UCSD-AML1 (cell line): ENCODE measurements around the gene NCDN.

Source experiments
- DNase-seq: peaks from one replicate; lab custom pipeline; 2025; ENCODE audit not compliant: unreplicated experiment; lab: John Stamatoyannopoulos, UW

Gene NCDN, protein sequence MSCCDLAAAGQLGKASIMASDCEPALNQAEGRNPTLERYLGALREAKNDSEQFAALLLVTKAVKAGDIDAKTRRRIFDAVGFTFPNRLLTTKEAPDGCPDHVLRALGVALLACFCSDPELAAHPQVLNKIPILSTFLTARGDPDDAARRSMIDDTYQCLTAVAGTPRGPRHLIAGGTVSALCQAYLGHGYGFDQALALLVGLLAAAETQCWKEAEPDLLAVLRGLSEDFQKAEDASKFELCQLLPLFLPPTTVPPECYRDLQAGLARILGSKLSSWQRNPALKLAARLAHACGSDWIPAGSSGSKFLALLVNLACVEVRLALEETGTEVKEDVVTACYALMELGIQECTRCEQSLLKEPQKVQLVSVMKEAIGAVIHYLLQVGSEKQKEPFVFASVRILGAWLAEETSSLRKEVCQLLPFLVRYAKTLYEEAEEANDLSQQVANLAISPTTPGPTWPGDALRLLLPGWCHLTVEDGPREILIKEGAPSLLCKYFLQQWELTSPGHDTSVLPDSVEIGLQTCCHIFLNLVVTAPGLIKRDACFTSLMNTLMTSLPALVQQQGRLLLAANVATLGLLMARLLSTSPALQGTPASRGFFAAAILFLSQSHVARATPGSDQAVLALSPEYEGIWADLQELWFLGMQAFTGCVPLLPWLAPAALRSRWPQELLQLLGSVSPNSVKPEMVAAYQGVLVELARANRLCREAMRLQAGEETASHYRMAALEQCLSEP

DNA sequence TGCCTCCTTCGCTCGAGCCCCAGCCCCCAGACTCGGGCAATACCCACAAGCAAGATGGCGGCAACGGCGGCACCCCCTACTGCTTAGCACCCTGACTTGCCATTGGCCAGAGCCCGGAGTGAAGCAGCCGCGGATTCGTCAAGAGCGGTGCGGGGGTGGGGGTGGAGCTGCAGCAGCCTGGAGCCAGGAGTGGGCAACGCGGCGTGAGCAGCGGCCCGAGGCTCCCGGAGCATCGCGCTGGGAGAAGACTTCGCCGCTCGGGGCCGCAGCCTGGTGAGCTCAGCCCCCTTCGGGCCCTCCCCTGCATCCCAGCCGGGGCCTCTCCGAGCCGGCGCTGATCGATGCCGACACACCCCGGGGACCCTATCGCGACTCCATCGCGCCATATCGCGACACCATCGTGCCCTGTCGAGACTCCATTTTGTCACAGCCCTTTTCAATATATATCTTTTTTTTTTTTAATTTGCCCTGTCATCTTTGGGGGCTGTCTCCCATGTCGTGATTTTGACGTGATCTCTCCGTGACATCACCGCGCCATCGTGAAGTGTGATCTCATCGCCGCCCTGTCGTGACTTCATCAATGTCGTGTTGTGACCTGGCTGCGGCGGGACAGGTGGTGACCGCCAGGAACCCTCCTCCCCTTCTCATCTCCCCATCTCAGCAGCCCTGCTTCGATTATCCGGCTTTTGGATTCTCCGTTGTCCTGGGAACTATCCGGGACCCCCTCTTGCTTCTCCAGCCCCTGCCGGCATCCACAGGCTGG lies at the start of gene NCDN:
Gene NCDN, plus strand, starts transcription at position 189 of the 763 bp plus-strand sequence. Its CDS starts 392 bp downstream, at position 581.
- peak; percentile 96 for DNase-seq

DNA sequence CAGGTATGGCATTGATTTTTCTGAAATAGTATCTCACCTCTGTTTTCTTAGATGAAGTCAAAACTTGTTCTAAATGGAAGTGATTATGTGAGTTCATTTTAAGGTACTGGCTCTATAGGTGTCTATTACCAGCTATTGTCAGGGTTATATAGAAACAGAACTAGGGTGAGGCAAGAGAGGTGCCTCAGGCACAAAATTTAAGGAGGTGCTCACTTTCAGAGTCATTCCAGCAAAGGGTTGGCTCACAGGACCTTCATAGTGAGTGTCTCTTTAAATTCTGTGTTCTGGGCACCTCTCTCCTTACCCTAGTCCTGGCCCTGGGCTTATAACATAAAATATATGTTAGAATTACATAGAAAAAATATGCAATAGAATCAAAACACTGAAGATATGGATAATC lies 49.7 kb upstream of the NCDN start:
- no peak for DNase-seq

DNA sequence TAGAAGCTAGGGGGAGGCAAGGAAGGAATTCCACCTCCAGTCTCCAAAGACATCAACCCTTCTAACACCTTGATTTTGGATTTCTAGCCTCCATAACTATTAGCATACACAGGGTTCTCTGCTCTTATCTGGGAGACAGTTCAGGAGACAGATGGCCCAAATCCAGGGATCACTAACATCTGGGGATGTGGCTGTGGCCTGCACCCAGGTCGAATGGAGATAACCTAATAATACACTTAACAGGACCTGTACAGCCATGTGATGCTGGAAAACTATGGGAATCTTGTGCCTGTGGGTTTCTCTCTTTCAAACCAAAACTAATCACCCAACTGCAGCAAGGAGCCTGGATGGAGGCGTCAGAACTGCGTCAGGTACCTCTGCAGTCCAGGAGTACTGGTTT lies 48.0 kb upstream of the NCDN start:
- no peak for DNase-seq

DNA sequence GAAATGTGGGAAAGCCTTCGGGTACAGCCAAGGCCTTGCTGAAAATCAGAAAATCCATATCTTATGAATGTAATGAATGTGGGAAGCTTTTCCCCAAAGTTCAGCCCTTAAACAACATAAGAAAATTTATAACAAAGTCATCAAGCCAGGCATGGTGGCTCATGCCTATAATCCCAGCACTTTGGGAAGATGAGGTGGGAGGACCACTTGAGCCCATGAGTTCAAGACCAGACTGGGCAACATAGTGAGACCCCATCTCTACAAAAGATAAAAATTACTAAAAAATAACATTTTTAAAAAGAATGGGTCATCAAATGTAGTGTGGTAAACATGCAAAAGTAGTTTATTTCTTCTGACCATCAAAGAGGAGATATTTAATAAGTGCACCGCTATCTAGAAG lies 46.3 kb upstream of the NCDN start:
- no peak for DNase-seq

DNA sequence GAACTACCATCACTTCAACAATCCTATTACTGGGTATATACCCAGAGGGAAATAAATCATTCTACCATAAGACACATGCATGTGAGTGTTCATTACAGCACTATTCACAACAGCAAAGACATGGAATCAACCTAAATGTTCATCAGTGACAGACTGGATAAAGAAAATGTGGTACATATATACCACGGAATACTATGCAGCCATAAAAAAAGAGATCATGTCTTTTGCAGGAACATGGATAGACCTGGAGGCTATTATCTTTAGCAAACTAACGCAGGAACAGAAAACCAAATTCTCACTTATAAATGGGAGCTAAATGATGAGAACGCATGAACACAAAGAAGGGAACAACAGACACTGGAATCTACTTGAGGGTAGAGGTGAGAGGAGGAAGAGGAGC lies 39.4 kb upstream of the NCDN start:
- no peak for DNase-seq

DNA sequence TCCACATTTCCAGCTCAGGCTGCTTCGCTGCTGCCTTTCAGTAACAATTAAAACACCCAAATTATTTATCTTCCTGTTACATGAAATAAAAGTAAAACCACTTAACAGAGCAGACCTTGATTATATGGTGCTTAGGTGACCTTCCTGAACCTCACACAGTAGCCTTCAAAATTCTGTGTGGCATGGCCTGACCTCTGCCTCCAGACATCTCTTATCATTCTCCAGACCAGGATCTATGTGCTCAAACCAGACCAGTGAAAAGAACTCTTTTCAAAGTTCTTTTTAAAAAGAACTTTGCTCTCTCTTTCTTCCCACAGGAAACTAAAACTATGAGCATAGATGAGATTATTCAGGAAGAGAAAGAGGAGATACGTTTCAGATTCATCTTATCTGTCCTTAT lies 38.2 kb upstream of the NCDN start:
- DNase-seq, result no peak

DNA sequence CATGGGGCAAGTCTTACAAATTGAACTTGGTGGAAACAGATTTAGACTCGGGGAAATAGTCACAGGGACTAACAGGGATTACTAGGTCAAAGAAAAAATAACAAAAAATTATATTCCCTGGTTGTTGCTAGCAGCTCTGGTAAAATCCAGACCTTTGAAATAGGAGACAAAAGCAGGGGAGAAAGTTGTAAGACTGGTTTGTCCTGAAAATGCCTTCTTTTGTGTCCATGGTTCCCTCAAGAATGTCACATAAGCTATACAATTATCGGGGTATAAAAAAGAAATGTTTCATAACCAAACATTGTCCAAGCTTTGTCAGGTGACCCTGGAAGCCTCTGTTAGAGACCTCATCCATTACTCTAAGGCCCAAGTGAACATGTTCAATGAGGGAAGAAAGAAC lies 33.5 kb upstream of the NCDN start:
- DNase-seq, result no peak

DNA sequence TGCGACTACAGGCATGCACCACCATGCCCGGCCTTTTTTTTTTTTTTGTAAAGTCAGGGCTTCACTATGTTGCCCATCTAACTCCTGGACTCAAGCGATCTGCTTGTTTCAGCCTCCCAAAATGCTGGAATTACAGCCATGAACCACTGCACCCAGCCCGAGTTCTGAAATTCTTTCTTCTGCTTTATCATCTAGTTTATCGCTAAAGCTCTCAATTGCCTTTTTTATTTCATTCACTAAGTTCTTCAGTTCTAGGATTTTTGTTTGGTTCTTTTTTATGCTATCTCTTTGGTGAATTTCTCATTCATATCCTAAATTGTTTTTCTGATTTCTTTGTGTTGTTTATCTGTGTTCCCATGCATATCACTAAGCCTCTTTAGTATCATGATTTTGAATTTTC lies 27.4 kb upstream of the NCDN start:
- no peak for DNase-seq

DNA sequence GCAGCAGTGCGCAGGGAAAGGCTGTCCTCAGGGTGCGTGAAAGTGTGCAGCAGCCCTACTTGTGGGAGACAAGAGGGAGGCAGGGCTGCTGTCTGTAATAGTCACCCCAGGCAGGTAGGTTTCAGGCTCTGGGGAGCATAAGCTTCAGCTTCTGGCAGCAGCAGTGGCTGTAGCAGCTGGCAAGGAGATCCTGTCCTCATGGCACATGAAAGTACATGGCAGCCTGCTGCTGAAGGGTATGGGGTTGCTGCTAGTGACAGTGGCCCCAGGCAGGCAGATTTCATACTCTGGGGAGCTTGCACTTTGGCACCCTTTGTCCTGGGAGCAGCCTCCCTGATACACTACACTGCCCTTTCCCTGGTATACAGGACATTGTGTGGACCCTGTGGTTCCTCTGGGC lies 26.7 kb upstream of the NCDN start:
- DNase-seq, result no peak

DNA sequence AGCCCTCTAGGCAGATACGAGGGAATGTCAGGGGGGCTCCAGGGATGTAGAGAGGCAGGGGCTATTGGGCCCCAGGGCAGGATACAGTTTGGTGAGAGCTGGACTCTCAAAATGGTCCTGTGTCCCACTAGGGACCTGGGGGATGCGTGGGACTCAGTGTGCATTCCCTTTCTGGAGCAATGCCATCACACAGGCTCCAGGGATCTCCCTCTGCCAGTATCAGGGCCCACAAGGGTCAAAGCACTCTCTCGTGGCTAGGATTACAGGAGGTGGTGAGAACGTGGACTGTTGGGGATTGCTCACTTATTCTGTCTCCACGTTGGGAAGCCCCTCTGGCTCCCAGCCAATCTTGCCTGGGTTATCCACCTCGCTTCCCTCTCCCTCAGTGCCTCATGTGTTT lies 26.2 kb upstream of the NCDN start:
- DNase-seq, result no peak

DNA sequence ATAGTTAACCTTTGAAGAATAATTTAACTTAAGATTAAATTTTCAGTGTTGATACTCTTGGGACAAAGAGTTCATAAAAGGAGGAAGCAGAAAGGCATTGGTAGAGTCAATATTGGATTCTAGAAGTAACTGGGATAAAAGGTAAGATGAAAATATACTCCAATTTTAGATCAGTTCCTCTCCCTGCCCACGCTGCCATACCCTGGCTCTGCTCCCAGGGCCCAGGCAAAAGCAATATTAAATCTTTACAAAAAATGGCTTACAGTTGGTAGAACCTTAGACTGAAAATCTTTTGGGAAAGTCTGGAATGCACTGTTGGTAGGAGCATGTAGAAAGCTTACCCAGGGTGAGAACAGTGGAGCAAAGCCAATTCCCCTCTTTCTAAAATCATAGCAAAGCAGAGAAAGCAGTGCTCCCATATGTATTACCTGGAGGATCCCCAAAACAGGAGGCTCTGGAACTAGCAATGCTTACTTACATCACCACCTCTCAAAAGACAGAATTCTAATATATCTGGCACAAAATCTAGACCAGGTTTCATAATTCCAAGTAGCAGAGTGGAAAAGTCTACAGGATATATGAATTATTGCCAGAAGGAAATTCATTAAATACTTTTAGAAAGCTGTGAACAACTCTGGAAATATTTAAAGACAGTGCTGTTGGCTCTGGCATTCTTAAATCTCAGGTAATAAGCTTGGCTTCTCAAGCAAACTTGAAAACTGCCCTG lies 24.9 kb upstream of the NCDN start:
- no peak for DNase-seq

DNA sequence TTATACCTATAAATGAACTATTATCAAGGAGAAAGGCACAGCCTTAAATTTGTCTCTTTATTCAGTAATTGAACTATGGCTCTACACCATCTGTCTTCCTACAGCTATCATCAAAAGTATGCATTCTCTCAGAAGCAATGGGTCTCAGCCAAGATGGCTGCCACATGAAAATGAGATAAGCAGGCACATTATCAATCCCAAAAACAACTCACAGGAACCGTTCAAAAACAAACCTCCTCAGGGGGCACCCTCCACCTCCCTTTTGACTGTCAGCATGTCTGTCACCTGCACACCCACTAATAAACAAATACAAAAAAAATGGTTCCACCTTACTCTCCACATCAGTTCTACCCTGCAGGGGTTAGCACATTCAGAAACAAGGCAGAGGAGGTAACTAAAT lies 24.0 kb upstream of the NCDN start:
- no peak for DNase-seq

DNA sequence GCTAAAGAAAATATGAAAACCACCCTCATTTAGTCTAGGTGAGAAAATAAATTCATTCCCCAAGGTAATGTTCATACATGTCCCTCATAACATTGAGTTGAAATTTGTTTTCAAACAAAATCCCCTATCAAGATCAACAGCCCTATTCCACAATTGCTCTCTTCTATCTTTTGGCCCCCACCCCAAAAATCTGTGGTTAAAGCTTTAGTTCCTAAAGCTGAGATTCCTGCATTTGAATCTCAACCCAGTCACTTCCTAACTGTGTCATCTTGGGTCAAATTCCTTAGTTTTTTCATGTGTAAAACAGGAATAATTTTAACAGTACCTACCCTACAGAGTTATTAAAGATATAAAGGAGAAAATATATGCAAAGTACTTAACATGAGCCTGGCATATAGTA lies 22.4 kb upstream of the NCDN start:
- DNase-seq, result no peak

DNA sequence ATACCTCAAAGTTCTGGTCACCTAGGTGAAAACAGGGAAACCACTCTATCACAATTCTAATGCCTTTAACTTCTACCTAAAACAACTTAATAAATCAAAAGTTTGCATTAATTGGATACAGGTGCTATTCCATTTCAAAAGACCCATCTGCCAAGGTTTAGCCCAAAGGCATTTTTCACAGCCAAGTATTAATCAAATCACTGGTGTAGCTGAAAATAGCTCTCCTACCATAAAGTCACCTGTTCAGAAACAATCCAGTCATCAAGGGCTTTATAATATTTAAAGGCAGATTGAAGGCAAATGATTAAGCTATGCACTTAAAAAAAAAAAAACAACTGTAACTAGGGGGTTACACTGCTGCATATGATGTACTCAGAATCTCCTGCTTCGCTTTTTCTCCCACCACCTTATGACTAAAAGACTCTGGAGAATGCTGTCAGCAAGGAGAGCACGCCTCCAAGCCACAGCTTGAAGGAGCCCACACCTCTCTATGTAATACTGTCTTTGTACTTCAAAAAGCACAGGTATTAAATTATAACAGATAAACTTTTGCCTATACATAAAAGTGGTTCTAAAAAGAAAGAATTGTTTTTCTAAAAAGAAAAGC lies 20.9 kb upstream of the NCDN start:
- no peak for DNase-seq

DNA sequence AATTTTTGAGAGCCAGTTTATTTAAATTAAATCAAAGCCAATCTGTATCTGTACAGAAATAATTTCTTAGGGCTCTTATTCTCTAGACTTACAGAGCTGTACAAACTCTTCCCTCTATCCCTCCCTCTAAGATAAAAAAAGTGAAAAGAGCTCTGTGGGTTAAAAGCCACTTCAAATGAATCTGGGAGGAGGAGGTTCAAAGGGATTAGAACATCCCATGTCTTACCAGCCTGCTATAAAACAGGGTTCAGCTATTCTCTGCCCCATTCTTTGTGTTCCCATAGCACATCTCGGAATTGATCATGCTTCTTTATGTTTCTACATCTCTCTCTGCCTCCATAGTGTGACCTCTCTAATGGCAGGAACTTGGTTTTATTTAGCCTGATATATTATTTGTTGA lies 19.8 kb upstream of the NCDN start:
- DNase-seq, result no peak

DNA sequence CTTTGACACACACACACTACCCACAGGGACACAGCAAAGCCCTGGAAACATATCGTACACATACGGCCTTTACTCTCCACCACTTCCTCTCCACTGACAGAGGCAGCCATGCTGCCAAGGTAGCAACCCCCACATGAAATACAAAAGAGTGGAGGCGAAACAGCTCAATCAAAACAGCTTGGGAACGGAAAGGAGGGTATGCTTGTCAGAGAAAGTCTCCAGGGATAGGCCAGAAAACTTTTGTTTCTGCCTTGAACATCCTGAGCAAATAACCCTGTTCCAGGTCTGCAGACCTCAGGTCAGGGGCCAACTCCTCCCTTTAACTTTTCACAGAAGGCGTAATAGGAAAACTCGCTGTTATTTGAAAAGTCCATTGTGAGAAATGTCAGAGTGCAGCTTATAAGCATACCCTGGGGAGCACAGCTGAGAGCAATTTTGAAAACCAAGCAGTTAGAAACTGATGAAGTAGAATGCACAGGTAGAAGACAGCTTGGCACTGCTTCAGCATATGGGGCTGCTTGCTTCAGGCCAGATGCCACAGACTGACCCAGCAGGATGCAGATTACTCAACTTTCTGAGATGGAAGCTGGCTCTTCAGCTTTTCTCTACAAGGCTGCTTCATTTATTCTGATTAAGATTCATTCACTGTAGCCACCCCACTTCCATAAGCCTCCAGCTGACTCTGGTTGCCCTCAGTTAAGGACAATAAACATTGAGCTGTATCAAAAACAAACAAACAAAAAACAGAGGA lies 18.4 kb upstream of the NCDN start:
- DNase-seq, result no peak

DNA sequence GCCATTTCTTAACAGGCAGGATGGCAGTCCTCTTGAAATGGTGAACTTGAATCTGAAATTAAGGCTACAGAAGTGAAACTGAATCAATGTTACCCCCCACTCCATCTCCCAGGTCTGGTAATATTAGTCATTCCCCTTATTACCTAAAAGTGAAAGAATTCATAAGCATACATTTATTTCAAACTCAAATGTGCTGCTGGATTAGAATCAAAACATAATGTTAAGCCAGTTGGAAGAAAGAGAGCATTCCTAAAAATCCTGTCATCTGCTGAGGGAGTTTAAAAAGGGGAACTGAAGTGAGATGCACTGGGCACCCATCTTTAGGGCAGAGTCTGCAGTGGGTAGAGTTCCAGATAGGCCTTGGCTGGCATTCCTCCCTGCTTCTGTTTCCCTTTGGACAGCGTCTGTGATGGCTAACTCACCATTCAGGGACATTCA lies 17.8 kb upstream of the NCDN start:
- no peak for DNase-seq

DNA sequence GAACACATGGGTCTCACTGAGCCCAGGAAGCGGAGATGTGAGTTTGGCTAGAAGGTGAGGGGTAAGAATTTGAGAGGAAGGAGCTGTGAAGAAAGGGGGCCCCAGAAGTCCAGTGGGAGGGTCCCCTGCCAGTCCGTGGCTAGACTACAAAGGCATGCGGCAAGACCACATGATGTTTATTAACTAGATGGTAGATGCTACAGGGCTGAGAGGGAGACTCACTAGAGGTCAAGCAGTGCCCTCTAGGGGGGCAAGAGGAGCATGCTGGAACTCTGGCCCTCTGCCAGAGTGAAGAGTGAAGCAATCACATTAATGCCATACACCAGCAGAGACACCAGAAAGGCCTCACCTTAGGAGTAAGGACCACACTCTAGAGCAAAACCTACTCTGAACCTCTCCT lies 12.6 kb upstream of the NCDN start:
- peak; percentile 46 for DNase-seq

DNA sequence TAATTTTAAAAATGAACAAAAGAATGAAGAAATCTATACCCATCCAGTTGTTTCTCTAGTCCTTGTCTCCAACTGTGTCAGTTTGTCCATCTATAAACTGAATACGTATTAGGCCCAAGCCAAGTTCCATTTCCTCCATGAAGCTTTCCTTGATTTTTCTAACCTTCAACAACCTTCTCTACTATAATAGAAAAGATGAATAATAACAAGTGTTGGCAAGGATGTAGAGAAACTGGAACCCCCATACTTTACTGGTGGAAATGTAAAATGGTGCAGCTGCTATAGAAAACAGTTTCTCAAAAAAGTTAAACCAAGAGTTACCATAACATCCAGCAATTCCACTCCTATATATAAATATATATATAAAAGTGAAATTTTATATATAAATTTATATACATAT lies 11.0 kb upstream of the NCDN start:
- DNase-seq, result no peak

DNA sequence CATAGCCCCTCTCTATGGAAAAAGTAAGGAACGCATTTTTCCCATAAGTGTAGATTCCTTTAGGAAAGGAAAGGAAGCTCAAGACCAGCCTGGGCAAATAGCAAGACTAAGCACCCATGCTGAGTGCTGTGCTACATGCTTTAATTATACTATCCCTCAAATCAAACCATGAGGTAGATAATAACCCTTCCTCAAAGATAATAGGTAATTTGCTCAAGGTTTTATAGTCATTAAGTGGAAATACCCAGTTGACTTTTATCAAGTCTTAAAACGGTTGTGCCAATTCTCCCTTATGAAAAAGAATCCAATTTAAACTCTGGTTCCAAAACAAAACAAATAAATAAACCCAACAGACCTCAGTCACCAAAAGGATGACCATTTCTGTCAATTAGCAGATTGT lies 3.7 kb upstream of the NCDN start:
- no peak for DNase-seq
